GM19099 (cell line): ENCODE data around the gene NAGK.
A peak's percentile ranks its signal among the peaks of the same experiment; 100 is the strongest.

Experiments used
- POLR2A ChIP-seq: IDR thresholded peaks from 3 replicates; pipeline ENCODE4 v1.6.1; 2011; ENCODE audit warnings: low read depth; ENCODE audit not compliant: insufficient read length; ENCODE audit errors: extremely low read depth

The NAGK gene

DNA sequence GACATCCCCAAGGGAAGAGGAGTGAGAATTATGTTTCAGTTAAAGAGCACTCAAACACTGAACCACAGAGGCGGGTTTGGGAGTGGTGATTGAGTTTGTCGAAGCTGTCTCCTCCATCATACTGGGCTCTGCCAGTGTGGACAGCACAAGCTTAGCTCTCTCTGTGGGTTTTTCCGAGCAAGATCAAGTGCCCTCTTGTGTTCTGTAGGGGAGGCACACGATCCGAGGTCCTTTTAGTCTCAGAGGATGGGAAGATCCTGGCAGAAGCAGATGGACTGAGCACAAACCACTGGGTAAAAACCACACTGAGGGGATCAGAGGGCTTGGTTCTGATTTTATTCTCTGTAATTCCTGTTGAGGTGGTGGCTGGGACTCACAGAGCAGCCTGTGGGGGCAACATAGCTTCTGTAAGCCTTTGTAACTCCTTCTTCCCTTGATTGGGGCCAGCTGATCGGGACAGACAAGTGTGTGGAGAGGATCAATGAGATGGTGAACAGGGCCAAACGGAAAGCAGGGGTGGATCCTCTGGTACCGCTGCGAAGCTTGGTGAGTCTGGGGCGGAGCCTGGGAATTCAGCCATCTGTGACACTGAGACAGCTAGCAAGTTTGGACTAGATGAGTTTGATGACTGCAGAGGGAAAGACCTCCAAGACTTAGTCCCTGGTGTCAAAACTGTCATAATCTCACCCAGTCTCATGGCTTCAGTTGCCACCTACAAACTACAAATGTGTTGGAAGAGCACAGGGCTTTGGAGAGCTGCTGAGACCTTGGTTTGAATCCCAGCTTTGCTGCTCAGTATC, 2.0 kb downstream of the NAGK start:
- TF ChIP-seq POLR2A = peak; percentile 58

- TF ChIP-seq POLR2A = peak; percentile 43
These were observed 3.4 kb downstream of the NAGK start for GRCh38 chr2:71071681-71072398.

- no peak for TF ChIP-seq POLR2A
These were observed 4.0 kb downstream of the NAGK start for GRCh38 chr2:71072492-71072891.

- TF ChIP-seq POLR2A = no peak
These were observed 5.0 kb downstream of the NAGK start for GRCh38 chr2:71073475-71073874.

DNA sequence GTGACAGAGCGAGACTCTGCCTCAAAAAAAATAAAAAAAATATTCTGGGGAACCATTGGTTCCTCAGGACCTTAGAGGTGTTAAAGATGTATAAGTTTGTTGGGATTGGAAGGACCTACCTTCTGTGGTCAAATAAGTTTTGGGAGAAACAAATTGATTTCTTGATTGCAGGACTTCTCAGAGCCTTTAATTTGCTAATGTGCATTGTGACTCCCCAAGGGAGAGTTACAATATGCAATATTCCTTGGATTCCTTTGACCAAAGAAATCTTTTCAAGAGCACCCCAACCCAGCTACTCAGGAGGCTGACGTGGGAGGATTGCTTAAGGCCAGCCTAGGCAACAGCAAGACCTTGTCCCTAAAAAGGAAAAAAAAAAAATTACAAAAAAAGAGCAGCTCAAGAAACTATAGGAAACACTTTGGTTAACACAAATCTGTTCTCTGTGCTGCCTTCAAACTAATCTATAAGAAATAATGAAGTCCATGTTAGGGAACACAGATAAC, 6.5 kb downstream of the NAGK start:
- no peak for TF ChIP-seq POLR2A

- no peak for TF ChIP-seq POLR2A
These were observed 10.2 kb downstream of the NAGK start for GRCh38 chr2:71078624-71079023.

DNA sequence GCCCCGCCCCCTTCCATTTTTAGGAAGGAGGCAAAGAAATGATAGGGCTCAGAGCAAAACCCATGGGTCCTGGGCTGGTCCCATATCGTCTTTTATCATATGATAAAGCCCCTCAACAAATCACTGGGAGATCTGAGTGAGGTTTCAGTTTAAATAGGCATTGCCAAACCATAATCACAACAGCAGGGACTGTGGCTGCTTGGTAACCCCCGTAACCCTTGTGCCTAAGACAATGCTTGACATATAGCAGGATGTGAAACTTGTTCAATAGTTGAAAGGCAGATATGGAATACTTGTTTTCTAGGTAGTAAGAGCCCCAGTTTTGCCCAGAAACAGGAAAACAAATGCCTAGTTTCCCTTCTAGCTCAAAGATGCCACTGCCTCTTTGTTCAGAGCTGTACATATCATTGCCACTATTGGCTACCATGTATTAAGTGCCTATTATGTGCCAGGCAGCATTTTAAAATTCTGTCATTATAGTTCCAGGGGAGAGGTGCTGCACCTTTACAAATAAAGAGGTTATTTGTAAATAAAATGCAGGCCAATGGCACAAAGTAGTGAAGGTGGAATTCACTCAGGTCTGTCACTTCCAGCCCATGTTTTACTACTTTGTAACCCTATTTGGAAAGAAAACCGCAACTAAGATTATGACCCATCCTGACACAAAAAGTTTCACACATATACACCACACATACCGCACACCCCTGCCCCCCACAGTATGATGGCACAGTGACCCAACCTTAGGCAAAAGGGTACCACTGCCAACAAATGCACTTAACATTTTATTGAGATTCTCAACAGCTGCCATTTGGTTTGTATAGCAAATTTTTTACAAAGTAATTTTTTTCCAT, 14.2 kb downstream of the NAGK start:
- TF ChIP-seq POLR2A = no peak

GRCh38 chr2:71100195-71100964, 31.9 kb downstream of the NAGK start:
- no peak for TF ChIP-seq POLR2A

DNA sequence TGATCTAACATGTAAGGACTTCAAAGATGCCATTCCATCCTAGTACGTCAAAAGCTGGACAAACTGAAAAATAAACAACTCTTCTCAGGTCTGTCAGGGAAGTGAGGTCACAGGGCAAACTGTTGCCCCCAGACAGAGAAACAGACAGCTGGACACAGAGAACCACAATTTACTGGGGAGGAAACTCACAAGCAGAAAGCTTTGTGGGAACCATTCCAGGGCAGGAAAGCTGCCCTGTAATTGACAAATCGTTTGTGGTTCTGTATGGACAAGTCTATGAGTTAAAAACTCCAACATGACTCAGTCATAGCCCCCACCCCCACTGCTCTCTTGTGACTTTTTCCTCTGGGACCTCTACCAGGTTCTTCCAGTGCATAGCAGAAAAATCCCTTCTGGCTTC, 33.2 kb downstream of the NAGK start:
- TF ChIP-seq POLR2A = no peak

DNA sequence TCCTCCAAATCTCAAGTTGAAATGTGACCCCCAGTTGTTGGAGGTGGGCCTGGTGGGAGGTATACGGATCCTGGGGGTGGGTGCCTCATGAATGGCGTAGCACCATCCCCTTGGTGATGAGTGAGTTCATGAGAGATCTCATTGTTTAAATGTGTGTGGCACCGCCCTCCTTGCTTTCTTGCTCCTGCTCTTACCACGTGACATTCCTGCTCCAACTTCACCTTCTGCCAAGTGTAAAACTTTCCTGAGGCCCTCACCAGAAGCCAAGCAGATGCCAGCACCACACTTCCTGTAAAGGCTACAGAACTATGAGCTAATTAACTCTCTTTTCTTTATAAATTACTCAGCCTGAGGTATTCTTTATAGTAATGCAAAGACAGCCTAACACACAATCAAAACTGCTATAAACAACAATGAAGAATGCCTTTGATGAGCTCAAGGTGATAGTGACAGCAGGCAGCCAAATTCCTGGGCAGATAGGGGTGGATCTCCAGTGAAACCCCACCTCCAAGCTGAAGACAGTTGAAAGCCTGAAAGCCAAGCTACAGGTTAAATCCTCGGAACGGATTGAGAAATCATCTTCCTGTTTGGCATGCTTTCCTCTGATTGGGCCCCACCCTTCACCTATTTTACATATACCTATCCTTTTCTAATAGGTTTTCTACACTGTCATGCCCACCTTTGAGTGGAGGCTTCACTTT, 34.7 kb downstream of the NAGK start:
- TF ChIP-seq POLR2A = no peak

- TF ChIP-seq POLR2A = no peak
These were observed 35.4 kb downstream of the NAGK start for GRCh38 chr2:71103809-71104208.

- no peak for TF ChIP-seq POLR2A
These were observed 39.6 kb downstream of the NAGK start for GRCh38 chr2:71108091-71108490.

DNA sequence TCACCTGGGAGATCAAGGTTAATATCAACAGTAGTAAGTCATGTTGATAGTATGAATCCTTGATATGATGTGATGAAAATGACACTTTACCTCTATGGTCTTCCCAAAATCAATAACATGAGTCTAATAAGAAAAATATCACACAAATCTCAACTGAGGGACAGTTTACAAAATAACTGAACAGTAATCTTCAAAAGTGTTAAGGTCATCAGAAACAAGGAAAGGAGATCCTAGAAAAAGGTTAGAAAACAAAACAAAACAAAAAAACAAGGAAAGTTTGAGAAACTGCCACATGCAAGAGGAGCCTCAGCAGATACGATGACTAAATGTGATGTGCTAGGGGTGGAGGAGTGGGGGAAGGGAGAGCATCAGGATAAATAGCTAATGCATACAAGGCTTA, 45.4 kb downstream of the NAGK start:
- no peak for TF ChIP-seq POLR2A

GRCh38 chr2:71117063-71117462, 48.6 kb downstream of the NAGK start:
- no peak for TF ChIP-seq POLR2A
